ENCODE measurements around the gene SPATA31C1.
"Not testable (repeated sequence)": the region's sequence is repeated elsewhere in the genome, so short reads cannot be mapped to it uniquely, and the experiment has no call there.

DNA sequence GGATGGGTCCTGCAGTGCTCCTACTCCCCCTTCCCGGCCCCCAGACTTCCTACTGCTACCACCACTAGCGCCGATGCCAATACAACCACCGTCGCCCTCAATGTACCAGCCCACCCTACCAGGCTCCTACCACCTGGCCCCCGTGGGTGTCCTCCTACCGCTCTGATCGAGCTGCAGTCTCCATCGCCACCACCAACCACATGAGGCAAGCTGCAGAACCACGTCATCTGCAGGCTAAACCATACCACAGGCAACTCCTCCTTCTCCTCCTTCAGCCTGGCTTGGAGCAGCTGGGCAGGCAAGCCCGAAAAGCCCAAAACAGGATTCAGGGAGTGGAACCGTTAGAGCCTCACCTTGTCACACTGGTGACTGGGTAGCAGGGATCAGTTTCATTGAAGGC lies 19.6 kb downstream of the SPATA31C1 start:
- TF ChIP-seq SPI1 (IDR thresholded peaks at IDR 0.05; ENCODE audit: low read depth, low read length); POLR2AphosphoS5 (IDR thresholded peaks at IDR 0.05; ENCODE audit: low read depth, low read length); POLR2A (IDR thresholded peaks at IDR 0.05; ENCODE audit: low read depth, low read length); TAF1 (IDR thresholded peaks at IDR 0.05; ENCODE audit: low read depth, low read length); POU2F2 (IDR thresholded peaks at IDR 0.05; ENCODE audit: low read depth, low read length); PAX5 (IDR thresholded peaks at IDR 0.05; ENCODE audit: insufficient read depth, low read length, severe bottlenecking): not testable (repeated sequence)
